K562 (cell line): Measurements from ENCODE around the gene HEXIM1. TPM values are rescaled to one million over a fixed set of nuclear protein-coding genes. Genes with fewer than 3 reads are reported as not detected.

ENCODE experiments used
- CBFA2T3 ChIP-seq: fragments of 450-650 bp; IDR thresholded peaks from 2 replicates; pipeline ENCODE4 v1.6.1; 2017
- CREB5 ChIP-seq: fragments of 250-450 bp; sonication (Bioruptor Pico); IDR thresholded peaks from 2 replicates; pipeline ENCODE4 v1.5.0; 2020; ENCODE audit warnings: mild to moderate bottlenecking
- EWSR1 ChIP-seq: fragments of 450-650 bp; IDR thresholded peaks from 2 replicates; pipeline ENCODE4 v1.6.1; 2018; ENCODE audit warnings: borderline replicate concordance, mild to moderate bottlenecking, low read depth, moderate library complexity; ENCODE audit not compliant: partially characterized antibody
- HNRNPH1 ChIP-seq: fragments of 200-400 bp; formaldehyde crosslinking; optimal IDR thresholded peaks from 2 replicates; pipeline ENCODE3; 2017; ENCODE audit warnings: low read depth, mild to moderate bottlenecking, low read length, moderate library complexity
- KLF13 ChIP-seq: fragments of 450-650 bp; IDR thresholded peaks from 2 replicates; pipeline ENCODE4 v1.6.1; 2016; ENCODE audit warnings: missing genetic modification characterization, low read depth, mild to moderate bottlenecking, missing compliant biosample characterization, moderate library complexity, borderline replicate concordance
- MAZ ChIP-seq, 2 experiments: fragments of 450-650 bp in 1 of 2; sonication (generic) in 1 of 2; formaldehyde crosslinking; IDR thresholded peaks in 1 of 2; conservative IDR thresholded peaks in 1 of 2; 2 replicates each; pipeline versions ENCODE4 v1.4.0 to v1.5.0; 2020; ENCODE audit warnings: mild to moderate bottlenecking in 1 of 2, missing genetic modification reagents in 1 of 2
- NFXL1 ChIP-seq: fragments of 450-650 bp; formaldehyde crosslinking; IDR thresholded peaks from 2 replicates; pipeline ENCODE4 v1.4.0; 2021; ENCODE audit warnings: mild to moderate bottlenecking
- PHTF2 ChIP-seq: fragments of 250-450 bp; sonication (Bioruptor Pico); IDR thresholded peaks from 2 replicates; pipeline ENCODE4 v1.5.0; 2021; ENCODE audit warnings: mild to moderate bottlenecking
- PRMT5 ChIP-seq: sonication (generic); formaldehyde crosslinking; IDR thresholded peaks from 2 replicates; pipeline ENCODE4 v1.5.0; 2020; ENCODE audit warnings: missing genetic modification reagents
- RB1 ChIP-seq: fragments of 450-650 bp; IDR thresholded peaks from 2 replicates; pipeline ENCODE4 v1.6.1; 2017; ENCODE audit warnings: low read depth, mild to moderate bottlenecking
- SMARCC2 ChIP-seq: fragments of 450-650 bp; IDR thresholded peaks from 2 replicates; pipeline ENCODE4 v1.6.1; 2017; ENCODE audit warnings: antibody characterized with exemption, moderate library complexity, mild to moderate bottlenecking, low read depth
- TFAP4 ChIP-seq: sonication (generic); formaldehyde crosslinking; IDR thresholded peaks from 2 replicates; pipeline ENCODE4 v1.8.0; 2022; ENCODE audit warnings: missing genetic modification reagents, mild to moderate bottlenecking, moderate library complexity, borderline replicate concordance
- TSHZ1 ChIP-seq: fragments of 250-450 bp; sonication (Bioruptor Pico); IDR thresholded peaks from 2 replicates; pipeline ENCODE4 v1.4.0; 2020; ENCODE audit warnings: mild to moderate bottlenecking, moderate library complexity
- ZFP30 ChIP-seq: fragments of 250-450 bp; sonication (Bioruptor Pico); IDR thresholded peaks from 2 replicates; pipeline ENCODE4 v1.8.0; 2022; ENCODE audit warnings: moderate library complexity, mild to moderate bottlenecking, inconsistent platforms, borderline replicate concordance
- ZNF212 ChIP-seq: fragments of 450-650 bp; formaldehyde crosslinking; IDR thresholded peaks from 2 replicates; pipeline ENCODE4 v1.4.0; 2020; ENCODE audit warnings: mild to moderate bottlenecking
- ZNF24 ChIP-seq: fragments of 450-650 bp; IDR thresholded peaks from 2 replicates; pipeline ENCODE4 v1.6.1; 2016
- ZNF592 ChIP-seq: fragments of 450-650 bp; IDR thresholded peaks from 2 replicates; pipeline ENCODE4 v1.6.1; 2017; ENCODE audit warnings: antibody characterized with exemption, mild to moderate bottlenecking
- ZNF668 ChIP-seq: fragments of 250-450 bp; sonication (Bioruptor Pico); IDR thresholded peaks from 2 replicates; pipeline ENCODE4 v1.8.0; 2022; ENCODE audit warnings: mild to moderate bottlenecking, inconsistent platforms
- ZSCAN29 ChIP-seq: fragments of 450-650 bp; IDR thresholded peaks from 2 replicates; pipeline ENCODE4 v1.6.1; 2017
- polyA plus RNA-seq, 8 experiments: library from polyadenylated mRNA; depleted of rRNA in 4 of 8; stranded (reverse) in 5 of 8; unstranded in 3 of 8; fragments of >200 nt; fragmentation: Nextera tagmentation in 2 of 8; fragmentation: Illumina TruSeq in 1 of 8; extraction: Ambion mirVana in 2 of 8; extraction: Trizol in 1 of 8; gene quantifications; 2 replicates each; pipeline versions ENCODE4 v1.2.1 to v1.2.3, GENCODE V29; 2011 to 2014; ENCODE audit warnings: inconsistent platforms in 1 of 8, missing spikeins in 1 of 8
- total RNA-seq, 7 experiments: library from RNA; depleted of rRNA in 6 of 7; stranded (reverse); fragments of >200 nt in 6 of 7; fragmentation: Illumina TruSeq in 2 of 7; extraction: Trizol in 2 of 7; gene quantifications; 2 replicates each; pipeline versions ENCODE4 v1.2.1 to v1.2.3, GENCODE V29; 2011 to 2021; ENCODE audit warnings: low replicate concordance in 1 of 7

The HEXIM1 gene
- total and polyA plus RNA-seq, 9 of the 15 experiments (the other 6 are each of a cell fraction or from before 2014, with no cell fraction given) = 1.4 to 28.3 (median 9.1) TPM

- TF ChIP-seq SMARCC2 (0 out of 2 replicates have a peak, but pooled peaks have one; percentile 6), CREB5 (CRISPR knock-in tag) (no peak), TFAP4 (peak; percentile 14; the same call in 1 of the 2 replicates), ZSCAN29 (no peak), PHTF2 (CRISPR knock-in tag) (no peak), TSHZ1 (CRISPR knock-in tag) (no peak), NFXL1 (CRISPR knock-in tag) (no peak), RB1 (peak; percentile 80), PRMT5 (CRISPR knock-in tag) (no peak), CBFA2T3 (no peak), ZNF592 (no peak), MAZ (CRISPR knock-in tag; conservative IDR thresholded peaks at IDR 0.05 in 1 of 2, IDR thresholded peaks at IDR 0.05 in 1 of 2) (peak; percentile 41 to 92; a peak in 3 of 4 replicates), EWSR1 (no peak), KLF13 (tag) (no peak), ZNF212 (CRISPR knock-in tag) (no peak), ZNF668 (CRISPR knock-in tag) (no peak), ZFP30 (CRISPR knock-in tag) (no peak), ZNF24 (no peak), HNRNPH1 (no peak)
These were observed 878 bp downstream of the HEXIM1 start (continued) for GRCh38 chr17:45149037-45149668.
